ENCODE results near the gene CNPY3.

Gene CNPY3

DNA sequence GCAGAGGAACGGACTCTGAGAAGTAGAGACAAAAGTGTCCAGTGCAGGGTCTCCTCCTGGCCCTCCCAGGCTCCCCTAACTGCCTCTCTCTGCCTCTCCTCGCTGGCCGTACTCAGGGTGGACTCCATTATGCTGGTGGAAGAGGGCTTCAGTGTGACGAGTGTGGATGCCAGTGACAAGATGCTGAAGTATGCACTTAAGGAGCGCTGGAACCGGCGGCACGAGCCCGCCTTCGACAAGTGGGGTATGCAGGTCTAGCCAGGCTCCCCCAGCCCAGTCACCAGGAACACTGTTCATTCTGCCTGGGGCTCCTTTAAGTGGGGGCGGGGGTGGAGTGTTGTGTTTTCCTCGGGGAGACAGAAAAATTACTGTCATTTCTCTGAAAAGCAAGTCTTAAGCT, 32.8 kb downstream of the CNPY3 start:
- DNase-seq = no peak

DNA sequence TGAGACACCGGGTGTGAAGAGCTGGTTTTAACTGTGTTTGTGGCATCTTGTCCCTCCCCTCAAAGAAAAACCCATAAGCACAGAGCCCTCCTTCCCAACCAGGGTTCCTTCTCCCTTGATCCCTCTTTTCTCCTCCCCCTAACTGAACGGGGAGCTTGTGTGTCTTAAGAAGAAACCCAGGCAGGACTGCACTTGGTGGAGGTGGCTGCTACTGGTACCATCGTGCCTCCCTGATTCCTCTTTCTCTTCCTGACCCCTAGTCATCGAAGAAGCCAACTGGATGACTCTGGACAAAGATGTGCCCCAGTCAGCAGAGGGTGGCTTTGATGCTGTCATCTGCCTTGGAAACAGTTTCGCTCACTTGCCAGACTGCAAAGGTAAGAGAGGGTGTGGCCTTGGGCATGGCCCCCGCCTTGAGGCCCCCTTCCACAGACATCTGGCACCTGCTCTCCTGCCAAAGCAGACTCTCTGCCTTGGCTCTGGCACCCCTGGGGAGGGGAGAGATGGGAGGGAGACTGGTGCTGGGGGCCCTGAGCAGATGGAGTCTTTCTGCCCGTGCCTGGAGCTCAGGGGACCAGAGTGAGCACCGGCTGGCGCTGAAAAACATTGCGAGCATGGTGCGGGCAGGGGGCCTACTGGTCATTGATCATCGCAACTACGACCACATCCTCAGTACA, 33.4 kb downstream of the CNPY3 start:
- no peak for DNase-seq

DNA sequence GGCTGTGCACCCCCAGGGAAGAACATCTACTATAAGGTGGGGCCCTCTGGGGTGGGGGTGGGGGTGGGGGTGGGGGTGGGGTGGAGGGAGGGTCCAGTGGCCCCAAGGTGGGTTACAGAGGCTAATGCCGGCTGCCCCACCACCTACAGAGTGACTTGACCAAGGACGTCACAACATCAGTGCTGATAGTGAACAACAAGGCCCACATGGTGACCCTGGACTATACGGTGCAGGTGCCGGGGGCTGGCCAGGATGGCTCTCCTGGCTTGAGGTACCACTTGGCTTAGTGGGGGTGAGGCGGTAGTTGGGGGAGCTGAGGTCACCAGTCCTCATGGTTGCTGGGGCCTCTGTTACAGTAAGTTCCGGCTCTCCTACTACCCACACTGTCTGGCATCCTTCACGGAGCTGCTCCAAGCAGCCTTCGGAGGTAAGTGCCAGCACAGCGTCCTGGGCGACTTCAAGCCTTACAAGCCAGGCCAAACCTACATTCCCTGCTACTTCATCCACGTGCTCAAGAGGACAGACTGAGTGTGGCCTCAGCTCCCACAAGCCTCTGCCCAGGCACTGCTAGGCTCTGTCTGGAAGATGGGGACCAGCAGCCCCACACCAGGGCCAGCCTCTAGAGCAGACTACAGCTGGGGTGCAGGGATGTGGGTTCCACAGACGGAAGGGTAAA, 34.0 kb downstream of the CNPY3 start:
- no peak for DNase-seq

DNA sequence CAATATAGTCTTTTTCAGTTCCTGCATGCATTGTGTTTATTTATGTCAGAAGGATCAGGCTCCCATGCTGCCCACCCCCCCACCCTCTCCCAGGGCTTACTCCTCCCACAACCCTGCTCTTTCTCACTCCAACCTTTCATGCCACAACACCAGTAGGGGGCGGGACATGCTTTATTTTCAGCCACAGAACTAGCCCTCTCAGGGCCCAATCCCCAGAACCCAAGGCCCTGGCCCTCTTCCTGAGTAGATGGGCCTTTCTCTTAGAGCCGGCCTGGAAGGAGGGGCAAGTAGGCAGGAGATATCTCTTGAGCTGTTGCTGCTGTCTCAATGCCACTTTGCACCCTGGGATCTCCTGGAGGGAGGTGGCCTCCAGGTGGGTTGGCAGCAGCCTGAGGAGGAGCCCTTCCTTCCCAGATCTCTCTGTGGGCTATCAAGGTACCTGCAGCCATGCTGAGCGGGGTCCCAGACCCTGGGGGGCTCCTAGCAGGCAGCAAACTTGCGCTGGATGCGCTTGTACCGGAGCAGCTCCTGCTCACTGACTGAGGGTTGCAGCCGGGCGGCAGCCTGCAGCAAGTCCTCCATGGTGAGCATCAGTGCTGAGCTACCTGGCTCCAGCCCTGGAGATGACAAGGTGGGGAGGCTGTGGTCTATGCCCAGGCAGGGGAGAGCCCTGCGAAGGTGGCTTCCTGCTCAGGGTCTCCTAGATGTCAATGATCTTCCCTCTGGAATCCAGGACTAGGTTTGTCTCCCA, 34.8 kb downstream of the CNPY3 start:
- DNase-seq = no peak

DNA sequence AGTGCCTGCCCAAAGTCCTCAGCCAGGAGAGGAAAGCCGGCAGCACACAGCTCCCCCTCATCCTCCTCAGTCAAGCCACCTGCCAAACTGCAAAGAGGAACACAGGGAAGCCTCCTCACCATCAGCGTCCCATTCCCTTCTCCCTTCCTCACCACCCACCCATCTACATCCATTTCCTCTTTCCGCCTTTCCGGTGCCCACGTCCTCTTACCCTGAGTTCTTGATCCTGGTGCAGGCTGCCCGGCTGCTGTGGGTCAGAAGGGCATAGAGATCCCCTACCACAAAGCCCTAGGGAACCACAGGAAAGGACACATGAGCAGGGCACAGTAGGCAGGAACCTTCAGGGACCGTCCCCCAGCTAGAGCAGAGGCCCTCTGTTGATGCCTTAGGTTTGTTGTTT, 37.3 kb downstream of the CNPY3 start:
- DNase-seq = no peak

DNA sequence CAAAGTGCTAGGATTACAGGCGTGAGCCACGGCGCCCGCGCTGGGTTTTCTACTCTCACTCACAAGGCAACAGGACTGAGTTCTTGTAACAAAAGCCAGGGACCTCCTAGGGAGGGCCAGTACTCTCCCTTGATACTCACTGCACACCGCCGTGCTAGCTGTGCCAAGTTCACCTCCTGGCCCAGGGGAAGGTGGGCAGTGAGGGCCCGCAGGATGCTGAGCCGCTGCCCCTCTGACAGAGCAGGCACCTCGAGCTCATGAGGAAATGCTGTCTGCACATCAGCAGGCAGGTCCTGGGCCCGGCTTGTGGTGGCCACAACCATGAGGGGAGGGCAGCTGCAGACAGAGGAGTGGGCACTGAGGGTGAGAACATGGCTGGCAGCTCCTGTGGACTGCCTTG, 37.9 kb downstream of the CNPY3 start:
- DNase-seq = no peak

DNA sequence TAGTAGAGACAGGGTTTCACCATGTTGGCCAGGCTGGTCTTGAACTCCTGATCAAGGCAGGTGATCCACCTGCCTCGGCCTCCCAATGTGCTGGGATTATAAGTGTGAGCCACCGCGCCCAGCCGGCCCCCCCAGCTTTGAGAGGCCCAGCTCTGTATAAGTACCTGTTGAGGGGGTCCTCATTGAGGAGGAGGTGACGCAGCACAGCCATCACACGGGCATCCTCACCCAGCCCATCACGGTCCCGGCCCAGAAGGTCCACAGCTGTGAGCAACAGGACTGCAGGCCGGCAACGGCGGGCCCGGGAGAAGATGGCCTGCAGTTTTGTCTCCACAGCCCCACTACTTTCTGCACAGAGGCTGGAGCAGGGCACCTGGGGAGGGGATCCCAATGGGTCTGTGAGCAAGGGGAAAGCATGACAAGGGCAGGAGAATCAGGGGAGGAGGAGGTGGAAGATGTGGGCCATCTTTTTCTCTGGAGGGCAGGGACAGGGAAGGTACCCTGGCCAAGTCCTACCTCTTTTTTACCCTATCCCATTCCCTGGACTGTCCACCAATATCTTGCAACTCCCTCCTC, 38.9 kb downstream of the CNPY3 start:
- no peak for DNase-seq

DNA sequence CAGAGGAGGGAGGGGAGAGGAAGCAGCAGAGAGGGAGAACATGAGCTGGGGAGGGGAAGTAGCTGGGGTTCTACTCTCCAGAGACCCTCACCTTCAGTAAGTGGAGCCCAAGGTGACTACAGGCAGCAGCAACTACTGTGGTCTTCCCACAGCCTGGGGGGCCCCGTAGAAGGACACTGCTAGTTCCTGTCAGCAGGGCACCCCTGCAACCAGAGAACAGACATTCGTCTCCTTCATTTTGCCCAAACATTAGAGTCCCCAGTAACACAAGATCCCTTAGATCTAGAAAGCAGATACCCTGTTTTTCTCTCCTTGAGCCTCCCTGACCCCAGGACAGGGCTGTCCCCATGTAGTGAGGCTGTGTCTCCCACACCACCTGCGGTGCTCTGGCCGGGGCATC, 39.5 kb downstream of the CNPY3 start:
- DNase-seq = no peak

DNA sequence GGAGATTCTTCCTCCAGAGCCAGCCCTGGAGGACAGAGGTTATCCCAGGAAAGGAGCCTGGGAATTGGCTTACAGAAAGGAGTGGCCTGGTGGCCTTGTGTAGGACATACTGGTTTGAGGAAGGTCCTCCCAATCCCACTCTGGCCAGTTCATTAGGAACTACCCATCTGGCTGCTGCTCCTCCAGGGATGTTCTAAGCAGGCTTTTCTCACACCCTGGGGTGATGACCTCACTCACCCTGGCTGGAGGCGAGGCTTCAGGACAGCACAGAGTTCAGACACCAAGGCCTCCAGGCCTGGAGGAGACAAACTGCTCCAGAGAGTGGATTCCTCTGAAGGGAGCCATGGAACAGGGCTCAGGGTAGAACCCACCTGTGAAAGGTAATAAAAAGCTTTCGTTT, 40.2 kb downstream of the CNPY3 start:
- DNase-seq = no peak

DNA sequence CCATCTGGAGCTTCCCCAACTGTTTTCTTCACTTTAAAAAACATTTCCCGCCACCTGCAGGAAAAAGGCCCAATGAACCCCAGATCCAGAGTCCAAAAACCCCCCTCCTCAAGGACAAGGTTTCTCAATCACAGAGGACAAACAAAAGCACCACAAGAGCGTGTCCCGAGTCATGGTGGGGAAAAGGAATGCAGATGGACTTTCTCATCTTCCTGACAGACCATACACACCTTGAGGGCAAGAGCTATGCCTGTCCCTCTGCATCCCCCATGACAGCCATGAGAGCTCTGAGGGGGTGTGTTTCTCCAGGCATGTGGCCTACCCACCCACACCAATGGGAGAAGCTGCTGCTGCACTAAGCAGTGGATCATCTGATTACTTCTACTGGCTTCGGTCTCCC, 40.7 kb downstream of the CNPY3 start:
- DNase-seq = no peak

DNA sequence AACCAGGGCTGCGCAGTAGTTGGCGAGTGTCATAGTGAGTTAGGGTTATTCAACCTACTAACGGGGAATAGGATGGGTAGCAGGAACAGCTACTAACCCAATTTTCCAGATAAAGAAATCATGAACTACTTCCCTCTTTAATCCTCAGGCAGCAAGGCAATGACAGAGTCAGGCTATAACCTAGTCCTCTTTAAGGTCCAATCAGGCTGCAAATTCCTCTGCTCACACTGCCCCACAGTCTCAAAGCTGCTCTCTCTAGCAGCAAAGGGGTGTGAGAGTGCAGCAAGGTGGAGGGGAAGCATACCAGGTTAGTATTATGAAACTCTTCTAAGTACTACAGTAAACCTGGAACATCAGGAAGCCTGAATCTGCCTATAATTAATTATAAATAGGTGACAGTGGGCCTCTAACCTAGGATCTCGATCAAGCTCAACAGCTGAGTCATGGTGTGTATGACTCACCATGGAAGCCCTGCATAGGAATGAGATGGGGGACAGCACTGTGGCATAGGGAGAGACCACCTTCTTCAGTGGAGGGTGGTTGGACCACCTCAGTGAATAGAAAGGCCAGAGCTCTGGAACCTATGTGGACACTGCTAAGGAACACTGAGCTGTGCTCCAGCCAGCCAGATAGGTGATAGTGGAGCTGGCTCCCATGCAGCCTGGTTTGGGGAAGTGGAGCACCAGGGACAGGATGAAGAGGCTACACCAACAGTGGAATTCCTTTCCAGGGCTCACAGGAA, 41.8 kb downstream of the CNPY3 start:
- DNase-seq = no peak

DNA sequence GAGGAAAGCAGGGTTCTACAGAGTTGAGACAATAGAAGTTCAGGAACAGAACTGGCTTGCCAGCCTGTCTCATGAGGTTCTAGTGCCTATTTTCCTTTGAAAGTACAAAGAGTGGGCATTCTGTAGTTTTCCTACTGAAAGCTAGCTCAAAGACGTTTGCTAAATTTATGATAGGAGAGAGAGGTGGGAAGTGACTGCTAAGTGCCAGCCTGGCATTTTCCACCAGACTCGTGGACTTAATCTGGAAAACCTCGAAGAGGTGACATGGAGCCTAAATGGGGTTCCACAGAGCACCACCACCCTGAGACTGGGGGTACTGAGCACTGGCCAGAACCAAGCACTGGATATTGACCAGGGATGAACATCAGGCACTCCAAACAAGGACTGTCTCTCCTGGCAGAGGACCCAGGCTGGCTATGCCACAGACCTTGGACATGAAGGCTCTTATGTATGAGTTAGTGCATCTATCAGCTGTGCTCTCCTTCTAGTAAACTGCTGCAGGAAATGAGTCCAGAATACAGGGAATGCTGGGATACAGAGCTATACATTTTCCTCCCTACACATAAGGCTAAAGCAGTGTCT, 42.6 kb downstream of the CNPY3 start:
- DNase-seq = no peak

DNA sequence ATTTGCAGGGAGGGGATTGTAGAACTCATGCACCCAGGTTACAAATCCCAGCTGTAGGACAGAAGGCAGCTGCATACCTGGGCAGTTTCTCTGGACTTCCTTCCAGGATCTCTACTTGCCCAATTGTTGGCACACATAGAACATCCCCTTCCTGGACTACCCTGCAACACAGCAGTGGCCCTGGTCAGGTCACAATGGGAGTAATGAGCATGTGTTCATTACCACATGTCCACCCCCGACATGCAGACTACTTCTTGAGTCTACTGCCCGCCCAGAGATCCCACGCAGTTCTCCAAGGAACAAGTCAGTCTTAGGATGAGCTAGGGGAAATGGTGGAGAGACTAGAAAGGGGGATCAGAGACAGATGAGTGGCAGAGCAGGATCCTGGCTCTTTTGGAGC, 44.6 kb downstream of the CNPY3 start:
- no peak for DNase-seq

DNA sequence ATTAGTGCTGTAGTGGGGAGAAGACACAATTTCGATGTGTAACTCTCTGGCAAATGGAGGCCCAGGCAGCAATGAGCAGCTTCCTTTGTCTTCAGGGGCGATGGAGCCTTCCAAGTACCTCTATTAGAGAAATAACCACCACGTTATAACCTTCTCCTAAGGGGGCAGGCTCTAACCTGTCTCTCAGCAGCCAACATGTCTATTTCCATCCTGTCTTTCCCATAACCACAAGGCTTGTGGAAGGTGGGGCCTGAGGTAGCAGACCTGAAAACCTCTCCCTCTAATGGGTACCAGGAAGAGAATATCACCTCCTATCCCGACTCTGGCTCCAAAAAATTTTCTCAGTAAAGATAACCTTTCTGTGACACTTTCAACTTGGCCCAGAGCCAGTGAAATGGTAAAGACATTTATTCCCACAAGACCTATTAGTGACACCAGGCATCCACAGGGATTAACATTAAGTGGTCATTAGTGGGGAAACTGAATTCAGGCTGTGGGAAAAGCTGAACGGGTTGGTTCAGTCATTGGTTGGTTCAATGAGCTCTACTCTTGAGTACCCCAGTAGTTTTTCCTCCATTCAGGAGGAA, 45.7 kb downstream of the CNPY3 start:
- no peak for DNase-seq

DNA sequence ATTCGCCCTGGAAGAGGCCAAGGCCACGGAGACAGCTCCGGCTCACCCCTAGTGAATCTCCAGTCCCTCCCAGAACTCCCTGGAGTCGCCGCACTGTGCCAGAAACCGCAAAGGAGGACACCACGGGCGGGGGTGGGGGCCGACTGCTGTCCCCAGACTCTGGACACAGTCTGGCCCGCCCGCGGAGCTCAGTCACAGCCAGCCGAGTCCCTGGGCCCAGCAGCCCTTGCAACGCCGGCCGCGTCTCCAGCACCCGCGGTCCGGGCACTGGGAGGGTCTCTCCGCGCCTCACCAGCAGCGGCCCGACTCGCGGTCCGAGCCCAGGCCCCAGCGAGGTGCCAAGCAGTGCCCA, 49.2 kb downstream of the CNPY3 start:
- no peak for DNase-seq

DNA sequence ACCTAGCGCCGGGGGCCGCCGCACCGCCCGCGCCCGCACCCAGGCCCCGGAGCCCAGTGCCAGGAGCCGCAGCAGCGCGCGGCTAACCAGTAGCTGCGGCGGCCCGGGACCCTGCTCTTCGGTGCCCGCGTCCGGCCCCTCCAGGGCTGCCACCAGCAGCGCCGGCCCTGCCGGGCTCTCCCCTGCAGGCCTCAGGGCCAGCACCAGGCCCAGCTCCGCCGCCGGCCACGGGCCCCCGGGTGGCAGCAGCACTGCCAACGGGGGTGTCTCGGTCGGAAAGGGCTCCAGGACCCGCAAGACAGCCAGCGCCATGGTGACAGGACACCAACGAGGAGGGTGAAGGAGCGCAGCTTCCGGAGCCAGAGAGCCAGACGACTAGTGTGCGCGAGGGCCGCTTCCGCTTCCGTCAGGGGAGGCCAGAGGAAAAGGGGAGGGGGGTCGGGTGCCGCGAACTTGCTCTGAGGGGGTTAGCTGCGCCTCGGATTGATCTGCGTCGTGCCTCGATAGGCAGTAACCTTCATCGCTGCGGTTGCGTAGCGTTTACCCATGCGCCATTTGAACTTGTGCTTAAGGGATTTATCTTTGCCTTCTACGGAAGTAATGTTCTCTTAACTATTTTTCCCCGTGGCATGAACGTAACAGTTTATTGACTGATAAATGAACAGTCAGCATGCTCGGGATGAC, 49.7 kb downstream of the CNPY3 start, which contains the start of gene PEX6:
Gene PEX6 (minus strand): TSS at position 343 of the 684 bp plus-strand sequence. CDS start 31 bp downstream, at position 312.
- peak; percentile 93 for DNase-seq

DNA sequence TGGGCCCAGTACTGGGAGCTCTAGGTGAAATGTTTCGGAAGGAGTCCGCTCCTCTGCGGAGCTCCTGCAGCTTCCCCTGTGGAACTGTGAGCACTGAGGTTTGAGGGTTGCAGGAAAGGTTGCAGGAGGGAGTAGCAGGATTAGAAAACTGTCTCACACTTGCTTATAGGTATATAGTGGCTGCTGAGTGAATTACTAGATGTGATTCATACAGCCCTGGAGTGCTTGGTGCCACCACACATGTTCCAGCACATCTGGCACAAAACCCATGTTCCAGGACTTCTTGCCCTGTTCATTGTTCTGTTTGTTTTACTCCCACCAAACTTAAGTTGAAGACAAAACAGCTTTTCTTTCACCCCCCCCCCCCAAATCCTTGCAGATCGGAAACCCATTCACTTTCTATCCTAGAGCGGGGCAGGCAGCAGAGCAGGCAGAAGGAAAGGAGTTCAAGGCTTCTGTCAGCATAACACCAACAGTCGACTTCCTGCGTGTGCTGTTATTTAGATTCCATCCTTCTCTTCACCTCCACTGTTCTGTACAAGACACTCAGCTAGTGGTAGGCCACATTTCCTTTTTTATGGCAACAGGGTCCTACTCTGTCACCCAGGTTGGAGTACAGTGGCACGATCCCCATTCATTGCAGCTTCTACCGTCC, 50.4 kb downstream of the CNPY3 start:
- DNase-seq = no peak

DNA sequence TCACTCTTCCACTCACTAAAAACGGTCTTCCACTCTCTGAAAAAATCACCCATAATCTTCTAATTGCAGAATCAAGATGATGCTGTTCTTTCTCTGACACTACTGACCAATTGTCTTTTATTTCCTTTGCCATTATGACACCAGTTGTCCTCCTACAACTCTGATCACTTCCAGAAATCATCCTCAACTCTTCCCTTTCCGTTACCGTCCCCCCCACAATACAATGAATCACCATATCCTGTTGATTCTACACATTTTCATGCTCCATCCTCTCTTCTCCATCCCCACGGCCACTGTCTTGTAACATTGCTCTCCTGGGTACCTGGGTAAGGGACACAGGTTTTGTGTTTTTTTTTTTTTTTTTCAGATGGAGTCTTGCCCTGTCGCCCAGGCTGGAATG, 52.6 kb downstream of the CNPY3 start:
- DNase-seq = no peak

DNA sequence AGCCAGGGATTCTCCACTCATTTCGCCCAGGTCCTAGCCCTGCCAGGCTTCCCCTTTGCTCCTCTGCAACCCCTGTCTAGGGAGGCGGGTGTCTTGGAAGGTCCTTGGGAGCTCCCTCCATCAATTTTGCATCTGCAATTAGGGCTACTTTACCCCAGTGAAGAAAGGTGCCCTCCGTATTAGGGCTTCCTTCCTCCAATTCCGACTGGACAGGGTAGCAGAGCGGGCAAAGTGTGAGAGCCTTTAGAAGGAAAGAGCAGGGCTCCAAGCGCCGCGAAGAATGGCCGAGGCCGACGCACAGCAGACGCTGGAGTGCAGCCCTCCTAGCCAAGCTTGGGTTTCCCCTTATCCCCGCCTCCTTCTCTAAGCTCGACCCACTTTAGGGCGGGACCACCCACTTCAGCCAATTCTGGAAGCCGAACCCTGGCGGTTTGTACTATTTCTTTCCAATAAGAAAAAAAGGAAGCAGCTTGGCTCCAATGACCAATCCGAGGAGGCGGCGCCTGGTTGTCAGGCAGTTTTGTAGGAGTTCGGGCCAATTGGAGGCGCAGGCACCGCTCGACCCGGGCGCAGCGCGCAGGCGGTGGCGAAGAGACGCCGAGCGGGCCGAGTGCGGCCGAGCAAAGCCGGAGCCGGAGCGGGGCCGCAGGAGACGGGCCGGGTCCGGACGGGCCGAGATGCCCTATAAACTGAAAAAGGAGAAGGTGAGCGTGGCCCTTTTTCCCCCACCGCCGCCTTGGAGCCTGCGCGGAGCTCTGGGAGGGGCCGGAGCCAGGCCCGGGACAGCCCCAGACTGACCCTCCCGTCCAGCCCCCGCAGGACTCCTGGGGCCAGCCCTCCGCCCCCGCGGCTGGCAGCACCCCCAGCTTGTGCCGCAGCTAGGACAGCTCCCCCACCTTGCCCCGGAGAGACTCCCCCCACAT, 55.0 kb downstream of the CNPY3 start, which contains the start of gene PPP2R5D:
Gene PPP2R5D (plus strand): TSS at position 570 of the 923 bp plus-strand sequence. CDS start 108 bp downstream, at position 678.
- peak; percentile 95 for DNase-seq

Data from activated CD8-positive, alpha-beta memory T cell treated with anti-CD3 and anti-CD28 coated beads, Interleukin-2, amount 50 U/mL, for 4 hours (primary cell).